GM19239 (cell line): ENCODE results near the gene ASB18.
"Not testable (repeated sequence)": the region's sequence is repeated elsewhere in the genome, so short reads cannot be mapped to it uniquely, and the experiment has no call there.

Experiments used
- DNase-seq: peaks from one replicate; pipeline ENCODE4 v3.0.0; 2011; ENCODE audit warnings: low spot score; ENCODE audit not compliant: insufficient read length
- FAIRE-seq: peaks from 2 replicates; lab custom pipeline; 2011; peaks lifted over from hg19 to GRCh38; lab: Jason Lieb, UNC

The ASB18 gene

DNA sequence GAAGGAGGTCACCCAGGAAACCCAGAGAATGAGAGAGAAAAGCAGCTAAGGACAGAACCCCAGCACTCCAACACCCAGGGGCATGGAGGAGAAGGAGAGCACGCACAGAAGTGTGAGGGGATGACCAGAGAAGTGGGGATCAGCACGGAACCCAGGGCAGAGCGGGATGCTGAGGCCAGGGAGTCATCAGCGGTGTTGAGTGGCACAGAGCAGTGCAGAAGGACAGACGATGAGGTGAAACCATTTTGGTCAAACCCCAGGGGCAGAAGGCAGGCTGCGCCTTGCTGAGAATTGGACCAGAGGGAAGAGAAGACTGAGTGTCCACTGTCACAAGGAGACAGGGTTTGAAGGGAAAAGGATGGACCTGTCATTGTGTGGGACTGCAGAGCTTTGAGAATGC, 23.4 kb upstream of the ASB18 start:
- FAIRE-seq: no peak
- no peak for DNase-seq

DNA sequence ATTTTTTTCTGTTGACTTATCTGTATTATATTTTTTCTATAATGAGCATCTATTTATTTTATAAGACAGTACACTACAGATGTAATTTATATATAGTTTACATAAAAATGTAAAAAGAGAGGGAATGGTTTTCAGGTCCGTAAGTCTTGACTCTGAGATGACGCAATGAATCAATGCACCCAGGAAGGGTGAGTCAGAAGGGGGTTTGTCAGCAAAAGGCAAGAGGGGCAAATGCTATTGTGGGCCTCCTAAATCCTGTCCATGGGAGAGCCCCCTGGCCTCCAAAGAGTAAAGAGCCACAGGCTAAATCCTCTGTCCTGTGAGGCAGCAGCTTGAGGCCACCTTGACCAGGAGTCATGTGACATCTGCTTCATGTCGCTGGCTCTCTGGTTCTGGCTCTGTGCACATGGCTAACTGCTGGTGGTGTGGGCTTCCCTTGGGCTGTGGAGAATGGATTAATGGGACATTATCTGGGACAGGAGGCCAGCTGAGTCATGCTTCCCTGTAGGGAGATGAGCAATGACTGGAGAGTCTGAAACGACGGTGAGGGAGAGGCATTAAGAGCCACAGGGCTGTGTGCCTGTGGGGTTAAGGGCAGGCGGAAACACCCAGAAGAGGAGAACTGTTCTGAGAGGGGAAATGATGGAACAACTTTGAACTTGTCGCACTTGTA, 22.8 kb upstream of the ASB18 start:
- FAIRE-seq (no peak), DNase-seq (no peak)

DNA sequence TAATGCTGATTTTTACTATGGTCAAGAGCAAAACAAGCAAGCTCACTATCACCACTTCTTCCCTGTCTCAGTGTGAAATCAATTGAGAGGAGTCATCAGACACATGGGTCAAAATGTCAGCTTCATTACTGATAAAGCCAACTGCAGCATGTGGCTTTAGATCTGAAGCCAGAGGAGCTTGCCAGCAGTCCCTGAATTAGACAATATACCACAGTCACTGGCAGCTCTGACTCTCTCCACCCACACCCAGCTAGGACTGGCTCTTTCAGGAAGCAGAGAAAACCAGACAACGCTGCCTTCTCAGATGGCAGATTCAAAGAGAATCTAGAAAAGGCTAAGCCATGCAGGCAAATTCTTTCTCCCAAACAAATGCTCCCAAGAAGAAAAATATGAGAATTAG, 20.0 kb upstream of the ASB18 start:
- DNase-seq: no peak
- FAIRE-seq: no peak

DNA sequence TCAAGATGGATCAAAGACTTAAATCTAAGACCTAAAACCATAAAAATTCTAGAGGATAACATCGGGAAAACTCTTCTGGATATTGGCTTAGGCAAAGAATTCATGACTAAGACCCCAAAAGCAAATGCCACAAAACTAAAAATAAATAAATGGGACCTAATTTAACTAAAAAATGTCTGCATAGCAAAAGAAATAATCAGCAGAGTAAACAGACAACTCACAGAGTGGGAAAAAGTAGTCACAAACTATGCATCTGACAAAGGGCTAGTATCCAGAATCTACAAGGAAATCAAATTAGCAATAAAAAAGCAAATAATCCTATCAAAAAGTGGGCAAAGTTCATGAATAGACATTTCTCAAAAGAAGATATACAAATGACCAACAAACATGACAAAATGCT, 18.2 kb upstream of the ASB18 start:
- DNase-seq (no peak), FAIRE-seq (no peak)

GRCh38 chr2:236281423-236281822, 17.2 kb upstream of the ASB18 start:
- DNase-seq (no peak), FAIRE-seq (no peak)

DNA sequence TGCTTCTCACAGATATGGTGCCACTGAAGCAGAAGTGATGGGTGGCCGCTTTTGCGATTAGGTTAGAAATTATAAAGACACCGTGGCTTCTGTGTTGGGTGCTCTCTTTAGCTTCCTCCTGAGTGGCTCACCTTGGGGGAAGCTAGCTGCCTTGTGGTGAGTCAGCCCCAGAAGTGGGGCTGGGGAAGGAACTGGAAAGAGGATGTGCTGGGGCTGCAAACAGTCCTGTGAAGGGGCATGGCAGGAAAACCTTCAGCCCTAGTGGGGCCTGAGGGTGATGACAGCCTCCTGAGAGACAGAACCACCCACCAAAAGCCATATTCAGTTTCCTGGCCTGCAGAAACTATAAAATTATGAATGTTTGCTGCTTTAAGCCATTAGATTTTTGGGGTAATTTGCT, 8.9 kb upstream of the ASB18 start:
- no peak for FAIRE-seq
- DNase-seq: no peak

DNA sequence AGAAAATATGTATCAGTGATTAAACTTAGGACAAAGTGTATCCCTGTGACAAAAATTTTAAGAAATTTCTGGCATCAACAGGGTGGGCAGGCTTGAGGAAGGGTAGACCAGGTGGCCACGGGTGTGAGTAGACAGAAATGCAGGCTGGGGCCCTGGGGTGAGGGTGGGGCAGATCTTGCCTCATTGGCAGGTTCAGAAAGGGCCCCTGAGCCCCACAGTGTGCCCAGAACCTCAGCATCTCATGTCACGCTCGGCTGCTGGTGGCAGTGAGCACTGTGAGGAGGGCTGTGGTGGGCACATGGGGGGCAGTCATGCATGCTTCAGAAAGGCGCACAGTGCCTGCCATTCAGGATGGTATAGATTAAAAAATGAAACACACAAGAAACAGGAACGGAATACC, 7.6 kb upstream of the ASB18 start:
- no peak for FAIRE-seq

GRCh38 chr2:236269876-236270275, 5.7 kb upstream of the ASB18 start:
- not testable (repeated sequence) for DNase-seq, FAIRE-seq

More for the DNA sequence above, 7.6 kb upstream of the ASB18 start:
- no peak for DNase-seq

DNA sequence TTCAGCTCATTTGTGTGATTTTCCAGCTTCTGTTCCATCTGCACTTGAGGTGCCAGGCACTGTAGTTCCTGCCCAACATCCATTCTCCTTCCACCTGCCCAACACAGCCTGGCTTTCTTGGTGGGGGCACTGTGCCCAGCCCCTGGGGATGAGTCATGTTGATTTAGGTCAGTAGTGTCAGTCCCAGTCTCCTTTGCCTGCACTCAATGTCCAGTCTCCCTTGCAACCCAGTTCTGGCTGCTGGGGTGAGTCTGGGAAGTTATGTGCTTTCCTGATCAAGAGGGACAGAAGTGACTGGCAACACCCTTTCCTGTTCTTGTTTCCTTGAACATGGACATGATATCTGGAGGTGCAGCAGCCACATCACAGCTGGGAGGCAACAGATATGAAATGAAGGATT, 1.5 kb upstream of the ASB18 start:
- FAIRE-seq (no peak), DNase-seq (no peak)

DNA sequence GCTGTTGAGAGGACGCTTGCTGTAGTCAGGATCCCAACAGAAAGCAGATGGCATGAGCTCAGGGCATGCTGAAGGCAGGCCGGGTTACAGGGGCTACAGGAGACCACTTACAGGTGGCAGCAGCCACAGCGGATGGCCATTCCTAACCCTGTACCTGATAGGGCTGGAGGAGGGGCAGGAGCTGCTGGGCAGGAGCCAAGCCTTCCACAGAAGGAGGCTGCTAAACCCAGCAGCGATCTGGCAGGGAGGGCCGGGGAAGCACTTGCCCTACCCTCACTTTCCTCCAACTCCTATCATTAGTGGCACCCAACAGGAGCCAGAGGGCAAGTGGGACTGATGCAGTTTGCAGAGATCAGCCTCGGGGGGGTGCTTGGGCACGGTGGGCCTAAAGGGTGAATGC, 2.0 kb downstream of the ASB18 start:
- FAIRE-seq (no peak), DNase-seq (no peak)

- DNase-seq (no peak), FAIRE-seq (no peak)
Measured at GRCh38 chr2:236261452-236261851, 2.8 kb downstream of the ASB18 start.

GRCh38 chr2:236259371-236259770, 4.8 kb downstream of the ASB18 start:
- DNase-seq (no peak), FAIRE-seq (no peak)

DNA sequence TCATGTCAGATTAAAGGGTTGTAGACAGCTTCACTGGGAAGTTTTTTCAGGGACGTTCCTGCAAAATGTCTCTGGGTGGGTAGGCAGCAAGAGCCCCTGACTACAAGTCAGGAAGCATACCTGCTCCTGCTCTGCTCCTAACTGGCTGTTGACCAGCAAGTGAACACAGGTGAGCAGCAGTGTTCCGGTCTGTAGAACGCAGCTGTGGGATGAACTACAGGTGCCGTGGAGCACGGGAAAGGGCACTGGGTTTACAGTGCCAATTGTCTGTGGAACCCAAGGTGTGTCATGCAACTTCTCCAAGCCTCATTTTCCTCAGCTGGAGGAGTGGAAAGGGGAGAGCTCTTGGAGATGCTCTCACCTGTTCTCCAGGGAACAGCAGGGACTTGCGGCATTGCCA, 6.6 kb downstream of the ASB18 start:
- FAIRE-seq: no peak
- DNase-seq: no peak

GRCh38 chr2:236257136-236257535, 7.1 kb downstream of the ASB18 start:
- DNase-seq: no peak
- FAIRE-seq: no peak

DNA sequence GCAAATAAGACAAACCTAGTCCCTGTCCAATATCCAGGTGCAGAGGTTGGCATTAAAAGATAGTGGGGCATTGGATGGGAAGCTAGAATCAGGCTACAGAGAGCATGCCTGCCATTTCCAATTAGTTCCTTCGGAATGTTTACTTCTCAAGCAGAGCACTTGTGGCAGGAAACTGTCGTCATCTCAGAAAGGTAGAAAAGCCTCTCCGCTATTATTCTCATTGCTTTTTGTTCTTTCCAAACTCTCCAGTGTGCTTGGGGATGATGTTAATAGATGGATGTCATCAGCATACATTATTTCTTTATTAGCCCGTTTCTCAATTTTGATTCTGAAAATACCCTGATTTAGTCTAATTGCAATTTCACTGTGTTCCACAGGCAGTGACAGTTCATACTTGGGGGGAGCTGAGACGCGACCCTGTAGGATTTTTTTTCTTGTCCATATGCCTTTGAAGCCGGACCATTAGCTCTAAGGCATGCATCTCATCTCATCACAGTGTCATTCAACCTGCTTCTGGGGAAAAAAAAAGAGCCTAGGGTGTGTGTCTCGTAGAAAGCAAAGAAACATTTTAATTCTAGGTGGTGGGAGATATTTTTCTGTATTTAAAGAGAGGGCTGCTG, 7.7 kb downstream of the ASB18 start:
- DNase-seq (no peak), FAIRE-seq (no peak)

- DNase-seq (no peak), FAIRE-seq (no peak)
Measured at GRCh38 chr2:236254674-236255073, 9.5 kb downstream of the ASB18 start.

DNA sequence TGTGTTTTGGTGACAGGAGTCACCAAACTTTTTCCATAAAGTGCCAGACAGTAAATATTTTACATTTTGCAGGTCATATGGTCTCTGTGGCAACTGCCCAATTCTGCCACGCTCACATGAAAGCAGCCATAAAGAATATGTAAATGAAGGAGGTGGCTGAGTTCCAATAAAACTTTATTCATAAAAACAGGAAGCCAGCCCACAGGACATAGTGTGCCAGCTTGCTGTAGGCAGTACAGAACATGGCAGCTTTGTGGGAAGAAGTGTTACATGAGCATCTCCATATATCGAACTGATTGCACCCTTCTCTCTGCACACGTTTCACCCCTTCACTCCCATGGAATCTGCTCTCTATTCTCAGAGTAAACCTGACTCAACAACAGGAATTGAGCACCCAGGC, 10.2 kb downstream of the ASB18 start:
- DNase-seq: no peak
- no peak for FAIRE-seq

DNA sequence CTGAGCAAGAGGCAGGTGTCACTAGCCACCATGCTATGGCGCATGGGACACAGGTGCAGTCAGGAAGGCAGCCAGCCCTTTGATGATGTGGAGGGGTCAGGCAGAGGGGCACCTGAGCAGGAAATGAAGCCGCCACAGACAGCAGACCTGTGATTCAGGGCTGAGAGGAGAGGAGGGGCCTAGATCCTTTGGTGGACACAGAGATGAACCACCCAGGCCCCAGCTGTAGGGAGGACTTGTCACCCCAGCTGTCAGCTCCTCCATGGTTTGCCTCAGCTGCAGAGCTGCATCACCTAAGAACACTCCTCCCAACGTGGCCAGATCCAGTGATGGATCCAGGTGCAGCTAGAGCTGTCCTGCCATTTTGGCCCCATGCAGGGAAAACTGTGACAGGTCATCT, 11.6 kb downstream of the ASB18 start:
- no peak for DNase-seq
- no peak for FAIRE-seq

- FAIRE-seq: no peak
Measured at GRCh38 chr2:236250909-236251579, 13.2 kb downstream of the ASB18 start.

GRCh38 chr2:236250286-236250685, 13.9 kb downstream of the ASB18 start:
- DNase-seq (no peak), FAIRE-seq (no peak)

More at GRCh38 chr2:236250909-236251579, 13.2 kb downstream of the ASB18 start:
- DNase-seq: no peak

- no peak for FAIRE-seq
- no peak for DNase-seq
Measured at GRCh38 chr2:236249066-236249465, 15.1 kb downstream of the ASB18 start.
